AG09309 (cell line): ENCODE data around the gene CLCF1.

Experiments
- DNase-seq: peaks from one replicate; pipeline ENCODE4 v3.0.0-alpha.2; 2010; ENCODE audit warnings: low read depth
- H3K4me3 ChIP-seq: 2 replicates; pipeline ENCODE4 v1.5.1; 2011; ENCODE audit warnings: mild to moderate bottlenecking, low read depth, low read length, moderate library complexity; ENCODE audit not compliant: control insufficient read depth
- CTCF ChIP-seq: IDR thresholded peaks from 2 replicates; pipeline ENCODE4 v1.5.1; 2011; ENCODE audit warnings: mild to moderate bottlenecking, low read depth, low read length, inconsistent platforms; ENCODE audit not compliant: insufficient read depth, control insufficient read depth; ENCODE audit errors: missing control alignments

The CLCF1 gene

GRCh38 chr11:67411785-67412152, 38.4 kb upstream of the CLCF1 start:
- DNase-seq = no peak
- TF ChIP-seq CTCF = no peak
- no peak overlapping the region for H3K4me3 ChIP-seq

- no peak for TF ChIP-seq CTCF
- no peak for DNase-seq
Measured at GRCh38 chr11:67410984-67411784, 37.8 kb upstream of the CLCF1 start.

GRCh38 chr11:67410369-67410831, 37.0 kb upstream of the CLCF1 start:
- no peak for TF ChIP-seq CTCF
- DNase-seq = no peak
- no peak overlapping the region for H3K4me3 ChIP-seq

More at GRCh38 chr11:67410984-67411784, 37.8 kb upstream of the CLCF1 start:
- no peak overlapping the region for H3K4me3 ChIP-seq

- H3K4me3 ChIP-seq = no peak overlapping the region
- no peak for DNase-seq
Measured at GRCh38 chr11:67409781-67410368, 36.5 kb upstream of the CLCF1 start.

GRCh38 chr11:67409261-67409666, 35.9 kb upstream of the CLCF1 start:
- TF ChIP-seq CTCF = no peak
- DNase-seq = no peak
- no peak overlapping the region for H3K4me3 ChIP-seq

More at GRCh38 chr11:67409781-67410368, 36.5 kb upstream of the CLCF1 start:
- TF ChIP-seq CTCF = no peak

GRCh38 chr11:67408437-67409200, 35.2 kb upstream of the CLCF1 start:
- no peak overlapping the region for H3K4me3 ChIP-seq
- TF ChIP-seq CTCF = no peak
- DNase-seq = no peak
